WTC11 (cell line): ENCODE results near the gene UQCR10.

Experiments
- CTCF ChIP-seq: fragments of 200-600 bp; IDR thresholded peaks from 2 replicates; pipeline ENCODE4 v1.8.0; 2022; ENCODE audit warnings: antibody characterized with exemption
- EMX1 ChIP-seq: fragments of 250-450 bp; sonication (Bioruptor Pico); IDR thresholded peaks from 2 replicates; pipeline ENCODE4 v1.8.0; 2021; ENCODE audit warnings: mild to moderate bottlenecking
- TF ChIP-seq, protein P1 (sequence below): sonication (generic); formaldehyde crosslinking; IDR thresholded peaks from 2 replicates; pipeline ENCODE4 v1.8.1; 2023; ENCODE audit warnings: mild to moderate bottlenecking, missing genetic modification reagents, moderate library complexity

GRCh38 chr22:29732883-29733282, 34.3 kb upstream of the UQCR10 start:
- TF ChIP-seq, protein P1, sequence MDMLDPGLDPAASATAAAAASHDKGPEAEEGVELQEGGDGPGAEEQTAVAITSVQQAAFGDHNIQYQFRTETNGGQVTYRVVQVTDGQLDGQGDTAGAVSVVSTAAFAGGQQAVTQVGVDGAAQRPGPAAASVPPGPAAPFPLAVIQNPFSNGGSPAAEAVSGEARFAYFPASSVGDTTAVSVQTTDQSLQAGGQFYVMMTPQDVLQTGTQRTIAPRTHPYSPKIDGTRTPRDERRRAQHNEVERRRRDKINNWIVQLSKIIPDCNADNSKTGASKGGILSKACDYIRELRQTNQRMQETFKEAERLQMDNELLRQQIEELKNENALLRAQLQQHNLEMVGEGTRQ (CRISPR knock-in tag), result no peak
- TF ChIP-seq CTCF (no peak), EMX1 (no peak)
